ENCODE data around the gene EML6.

GRCh38 chr2:54948120-54948519, 224.7 kb downstream of the EML6 start:
- TF ChIP-seq POLR2A (IDR thresholded peaks at IDR 0.05; ENCODE audit: low read length) (no peak), GATA1 (IDR thresholded peaks at IDR 0.05; ENCODE audit: low read depth, low read length) (no peak)
